Superior temporal gyrus (tissue), 1 donor: ENCODE results near the gene RAX.
"Not testable (repeated sequence)": the region's sequence is repeated elsewhere in the genome, so short reads cannot be mapped to it uniquely, and the experiment has no call there.

ENCODE experiments used
- DNase-seq: peaks from one replicate; pipeline ENCODE4 v3.0.0-alpha.2; 2016; ENCODE audit errors: extremely low spot score

The RAX gene

GRCh38 chr18:59273759-59274532 is 692 bp upstream of the RAX start:
- no peak for DNase-seq

- DNase-seq, result no peak
Measured at GRCh38 chr18:59272221-59272888, 899 bp downstream of the RAX start.

DNA sequence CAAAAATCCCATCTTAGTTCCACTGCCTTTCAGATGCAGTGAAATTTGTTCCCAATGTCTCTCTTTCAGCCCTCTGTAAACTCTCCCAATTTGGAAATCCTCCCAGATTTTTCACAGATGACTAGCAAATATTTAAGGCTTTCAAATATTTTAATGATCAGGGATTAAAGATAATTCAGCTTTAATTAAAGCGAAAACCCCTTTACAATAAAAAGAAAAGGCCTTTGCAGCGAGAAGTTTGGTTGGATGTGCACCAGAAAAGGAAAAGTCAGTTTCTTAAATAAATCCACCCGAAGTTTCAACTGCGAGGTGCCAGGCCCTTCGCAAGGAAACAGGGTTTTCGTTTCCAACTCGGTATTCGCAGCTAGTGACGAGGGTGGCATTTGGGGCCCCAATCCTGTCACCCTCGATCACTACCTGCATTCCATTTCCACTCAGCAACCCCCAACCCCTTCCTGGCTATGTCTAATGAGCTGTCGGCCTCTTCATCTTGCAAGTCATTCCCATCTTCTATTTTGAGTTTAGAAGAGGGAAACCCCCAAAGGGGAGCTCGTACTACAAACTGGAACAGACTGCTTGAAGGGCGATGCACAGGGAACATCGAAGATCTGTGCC is 1.5 kb downstream of the RAX start:
- no peak for DNase-seq

- no peak for DNase-seq
Measured at GRCh38 chr18:59270689-59271257, 2.5 kb downstream of the RAX start.

DNA sequence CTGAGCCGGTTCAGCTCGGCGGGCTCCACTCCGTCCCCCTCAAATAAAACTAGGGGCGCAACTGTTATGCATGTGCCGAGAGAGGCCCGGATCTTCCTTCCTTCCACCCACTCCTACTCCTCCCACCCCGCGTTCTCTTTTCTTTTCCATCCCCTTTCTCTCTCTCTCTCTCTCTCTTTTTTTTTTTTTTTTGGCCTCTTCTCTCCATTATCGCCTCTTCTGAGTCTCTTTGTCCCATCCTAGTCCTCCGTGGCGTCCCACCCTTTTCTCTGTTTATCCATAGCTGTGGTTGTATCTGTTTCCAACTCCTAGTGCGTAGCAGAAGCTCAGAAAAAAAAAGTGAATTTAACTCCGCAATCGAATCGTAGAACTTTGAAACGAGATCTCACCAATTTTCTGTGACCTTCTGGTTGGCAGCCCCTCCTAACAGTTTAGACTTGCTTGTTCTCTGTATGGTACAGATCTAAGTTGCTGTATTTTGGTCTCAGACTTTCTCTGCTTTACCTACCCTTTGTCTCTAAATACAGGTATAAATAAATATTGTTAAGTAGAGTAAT is 3.6 kb downstream of the RAX start:
- DNase-seq, result no peak

- DNase-seq, result no peak
Measured at GRCh38 chr18:59268721-59269562, 4.3 kb downstream of the RAX start.

GRCh38 chr18:59268127-59268720 is 5.0 kb downstream of the RAX start:
- DNase-seq, result no peak

- DNase-seq, result no peak
Measured at GRCh38 chr18:59267503-59268126, 5.6 kb downstream of the RAX start.

DNA sequence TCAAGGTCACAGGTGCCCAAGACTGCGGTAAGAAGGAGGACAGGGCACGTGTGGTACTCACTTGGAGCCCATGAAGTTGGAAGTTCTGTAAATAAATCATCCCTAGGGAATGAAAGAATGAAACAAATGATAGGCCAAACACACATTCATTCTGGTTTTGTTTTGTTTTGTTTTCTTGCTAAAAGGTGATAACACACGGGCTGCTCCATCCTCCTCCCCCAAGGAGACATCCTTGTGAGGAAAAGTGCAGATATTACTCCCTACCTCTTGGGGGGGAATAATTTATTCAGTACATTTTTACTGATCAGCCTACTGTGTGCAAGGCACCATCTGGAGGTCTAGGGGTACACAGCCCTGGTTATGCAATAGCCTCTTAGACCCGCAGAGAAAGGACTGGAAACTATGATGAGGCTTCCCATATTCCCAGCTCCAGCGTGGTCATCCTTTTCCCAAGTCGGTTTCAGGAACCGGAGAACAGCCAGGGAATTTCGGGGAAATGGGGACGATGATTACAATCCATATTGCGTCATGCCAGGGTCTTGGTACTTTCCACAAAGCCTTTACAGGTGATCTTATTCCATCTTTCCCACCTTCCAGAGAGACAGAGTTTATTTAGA is 6.3 kb downstream of the RAX start:
- DNase-seq, result no peak

DNA sequence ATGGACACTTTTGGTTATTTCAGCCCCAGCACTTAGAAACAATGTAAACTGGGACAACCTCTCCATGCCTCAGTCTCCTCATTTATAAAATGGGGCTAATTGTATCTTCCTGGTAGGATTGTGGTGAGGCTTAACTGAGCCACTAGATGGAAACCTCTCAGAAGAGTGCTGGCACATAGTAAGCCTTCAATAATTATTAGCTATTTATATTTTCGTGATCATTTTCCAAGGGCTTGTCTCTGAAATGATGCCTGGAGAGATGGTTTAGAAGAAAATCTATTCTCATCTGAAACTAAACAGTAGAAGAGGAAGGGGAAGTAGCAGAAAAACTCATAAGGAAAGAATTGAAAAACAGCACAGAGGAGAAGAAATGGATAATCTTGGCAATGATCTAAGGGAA is 6.8 kb downstream of the RAX start:
- no peak for DNase-seq

GRCh38 chr18:59265974-59266369 is 7.3 kb downstream of the RAX start:
- DNase-seq, result no peak

GRCh38 chr18:59265246-59265973 is 7.8 kb downstream of the RAX start:
- DNase-seq, result no peak

GRCh38 chr18:59264651-59265245 is 8.5 kb downstream of the RAX start:
- DNase-seq, result no peak

GRCh38 chr18:59264121-59264571 is 9.1 kb downstream of the RAX start:
- no peak for DNase-seq

DNA sequence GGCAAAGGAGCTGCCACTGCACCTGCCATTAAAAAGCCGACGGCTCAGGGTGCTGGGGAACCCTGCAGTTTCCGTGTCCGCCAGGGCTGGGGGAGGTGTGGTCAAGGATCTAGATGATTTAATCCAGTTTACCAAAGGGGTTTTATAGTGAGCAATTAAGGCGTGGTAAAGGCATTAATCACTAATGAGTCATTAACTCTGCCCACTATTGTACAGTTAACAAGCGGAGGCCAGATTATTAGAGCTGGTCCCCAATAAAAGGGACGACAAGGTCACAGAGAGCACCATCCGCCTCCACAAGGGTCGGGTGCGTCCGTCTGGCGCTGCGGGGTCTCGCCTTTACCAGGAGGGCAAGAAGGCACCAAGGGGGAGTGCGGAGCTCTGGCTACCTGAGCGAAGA is 9.6 kb downstream of the RAX start:
- no peak for DNase-seq

GRCh38 chr18:59262243-59262642 is 11.0 kb downstream of the RAX start:
- not testable (repeated sequence) for DNase-seq

DNA sequence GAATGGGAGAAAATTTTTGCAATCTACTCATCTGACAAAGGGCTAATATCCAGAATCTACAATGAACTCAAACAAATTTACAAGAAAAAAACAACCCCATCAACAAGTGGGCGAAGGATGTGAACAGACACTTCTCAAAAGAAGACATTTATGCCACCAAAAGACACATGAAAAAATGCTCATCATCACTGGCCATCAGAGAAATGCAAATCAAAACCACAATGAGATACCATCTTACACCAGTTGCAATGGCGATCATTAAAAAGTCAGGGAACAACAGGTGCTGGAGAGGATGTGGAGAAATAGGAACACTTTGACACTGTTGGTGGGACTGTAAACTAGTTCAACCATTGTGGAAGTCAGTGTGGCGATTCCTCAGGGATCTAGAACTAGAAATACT is 11.4 kb downstream of the RAX start:
- not testable (repeated sequence) for DNase-seq

GRCh38 chr18:59255491-59255890 is 17.8 kb downstream of the RAX start:
- not testable (repeated sequence) for DNase-seq
